Upper lobe of right lung (tissue), 1 donor: ENCODE measurements around the gene TSC1. TPM values are rescaled to one million over a fixed set of nuclear protein-coding genes. Genes with fewer than 3 reads are reported as not detected.
"Not testable (repeated sequence)": the region's sequence is repeated elsewhere in the genome, so short reads cannot be mapped to it uniquely, and the experiment has no call there.

ENCODE experiments used
- ATAC-seq: fragments of 200-7000 bp; cut with Tn5 transposase; one replicate; pipeline ENCODE4 v1.9.1; 2020; ENCODE audit warnings: mild to moderate bottlenecking, moderate library complexity
- DNase-seq: peaks from one replicate; pipeline ENCODE4 v3.0.0-alpha.2; 2020
- H3K27ac ChIP-seq: fragments of 200-600 bp; one replicate; pipeline ENCODE4 v1.8.0; 2022
- H3K27me3 ChIP-seq: fragments of 200-600 bp; one replicate; pipeline ENCODE4 v1.8.0; 2022; ENCODE audit warnings: mild to moderate bottlenecking
- H3K36me3 ChIP-seq: fragments of 200-600 bp; one replicate; pipeline ENCODE4 v1.8.0; 2022
- H3K4me1 ChIP-seq: fragments of 200-600 bp; one replicate; pipeline ENCODE4 v1.8.0; 2022
- H3K4me3 ChIP-seq: fragments of 200-600 bp; one replicate; pipeline ENCODE4 v1.8.0; 2022; ENCODE audit warnings: mild to moderate bottlenecking
- H3K9me3 ChIP-seq: fragments of 200-600 bp; one replicate; pipeline ENCODE4 v1.8.0; 2022
- intact Hi-C: fragments of 100-400 bp; cut with DNase I; formaldehyde crosslinking; loops from one replicate; pipeline ENCODE4 v1.11.0; 2022
- total RNA-seq: library from RNA; stranded (reverse); fragmentation: NEBNext Ultra II Directional; extraction: Animal tissue kit (Norgen Biotek cat#: 25700); gene quantifications from one replicate; pipeline ENCODE4 v1.2.1, GENCODE V29; 2021
- TF ChIP-seq, protein P1 (sequence below): fragments of 200-600 bp; IDR thresholded peaks from one replicate; pipeline ENCODE4 v1.8.0; 2022; ENCODE audit warnings: antibody characterized with exemption
- donor health status: DM: no; HTN: yes; CAD: no; lungs with severe emphysema.

The TSC1 gene
- total RNA-seq, 1 donor from 2014 or later: 44.9 TPM

DNA sequence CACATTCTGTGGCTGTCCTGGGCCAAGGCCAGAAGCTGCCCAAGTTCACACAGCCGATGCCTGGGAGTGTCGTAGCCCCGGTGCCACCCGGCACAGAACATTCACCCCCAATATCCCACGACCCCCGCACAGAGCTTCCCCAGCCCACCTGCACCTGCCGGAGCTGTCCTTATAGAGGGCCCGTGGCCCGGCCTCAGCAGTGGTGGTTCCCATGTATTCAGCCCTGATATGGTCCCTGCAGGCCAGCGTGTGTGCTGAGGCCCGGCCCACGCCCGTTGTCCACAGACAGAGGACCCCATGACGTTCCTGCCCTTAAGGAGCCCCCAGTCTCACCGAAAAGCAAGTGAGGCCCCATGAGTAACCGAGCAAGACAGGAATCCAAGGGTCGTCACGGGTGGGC, 28.8 kb upstream of the TSC1 start:
- Histone ChIP-seq H3K4me3 (no peak overlapping the region), H3K36me3 (no peaks in the 10 kb centered on the region), H3K27ac (no peak overlapping the region), H3K27me3 (peaks cover 9% of the 10 kb centered on the region), H3K4me1 (peaks cover 7% of the 10 kb centered on the region), H3K9me3 (no peaks in the 10 kb centered on the region)
- intact Hi-C loops: no loop called here
- ATAC-seq: no peak
- TF ChIP-seq, protein P1, sequence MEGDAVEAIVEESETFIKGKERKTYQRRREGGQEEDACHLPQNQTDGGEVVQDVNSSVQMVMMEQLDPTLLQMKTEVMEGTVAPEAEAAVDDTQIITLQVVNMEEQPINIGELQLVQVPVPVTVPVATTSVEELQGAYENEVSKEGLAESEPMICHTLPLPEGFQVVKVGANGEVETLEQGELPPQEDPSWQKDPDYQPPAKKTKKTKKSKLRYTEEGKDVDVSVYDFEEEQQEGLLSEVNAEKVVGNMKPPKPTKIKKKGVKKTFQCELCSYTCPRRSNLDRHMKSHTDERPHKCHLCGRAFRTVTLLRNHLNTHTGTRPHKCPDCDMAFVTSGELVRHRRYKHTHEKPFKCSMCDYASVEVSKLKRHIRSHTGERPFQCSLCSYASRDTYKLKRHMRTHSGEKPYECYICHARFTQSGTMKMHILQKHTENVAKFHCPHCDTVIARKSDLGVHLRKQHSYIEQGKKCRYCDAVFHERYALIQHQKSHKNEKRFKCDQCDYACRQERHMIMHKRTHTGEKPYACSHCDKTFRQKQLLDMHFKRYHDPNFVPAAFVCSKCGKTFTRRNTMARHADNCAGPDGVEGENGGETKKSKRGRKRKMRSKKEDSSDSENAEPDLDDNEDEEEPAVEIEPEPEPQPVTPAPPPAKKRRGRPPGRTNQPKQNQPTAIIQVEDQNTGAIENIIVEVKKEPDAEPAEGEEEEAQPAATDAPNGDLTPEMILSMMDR: no peak
- DNase-seq: no peak

DNA sequence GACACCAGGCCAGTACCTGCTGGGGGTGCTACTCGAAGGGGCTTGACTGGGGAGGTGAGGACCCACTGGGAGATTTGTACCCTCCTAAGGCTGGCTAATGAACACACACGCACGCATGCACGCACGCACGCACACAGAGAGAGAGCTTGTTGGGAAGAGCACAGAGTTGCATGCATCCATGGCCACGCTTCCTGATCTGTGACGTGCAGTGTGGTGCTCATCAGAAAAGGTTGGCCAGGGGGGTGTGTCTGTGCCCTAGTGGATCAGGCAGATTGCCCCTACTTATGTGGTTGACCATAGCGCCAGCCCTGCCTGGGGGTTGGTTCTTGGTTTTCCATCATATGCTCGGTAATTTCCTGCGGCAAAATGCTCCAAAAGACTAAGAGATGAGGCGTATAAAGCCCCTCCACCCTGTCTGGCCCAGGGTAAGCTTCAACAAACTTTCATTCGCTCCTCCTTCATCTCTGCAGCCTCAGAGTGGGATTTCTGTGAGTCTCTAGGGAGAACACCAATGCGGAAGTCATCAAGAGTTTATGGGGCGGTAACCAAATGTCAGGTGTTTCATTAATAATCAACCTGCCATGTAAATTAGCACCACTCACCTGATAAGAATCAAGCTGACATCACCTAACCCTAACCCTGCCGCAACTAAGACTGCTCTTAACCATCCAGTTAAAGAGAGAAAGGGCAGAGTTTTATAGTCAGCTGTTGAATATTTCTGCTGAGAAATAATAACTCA, 26.1 kb upstream of the TSC1 start:
- no peak overlapping the region for H3K4me3 ChIP-seq
- H3K9me3 ChIP-seq: no peaks in the 10 kb centered on the region
- no peaks in the 10 kb centered on the region for H3K36me3 ChIP-seq
- peak; percentile 72 for ATAC-seq
- TF ChIP-seq, protein P1: no peak
- no peak overlapping the region for H3K27ac ChIP-seq
- DNase-seq: no peak
- intact Hi-C loops: no loop called here
- H3K27me3 ChIP-seq: peaks cover 6% of the 10 kb centered on the region
- H3K4me1 ChIP-seq: peaks cover 7% of the 10 kb centered on the region

DNA sequence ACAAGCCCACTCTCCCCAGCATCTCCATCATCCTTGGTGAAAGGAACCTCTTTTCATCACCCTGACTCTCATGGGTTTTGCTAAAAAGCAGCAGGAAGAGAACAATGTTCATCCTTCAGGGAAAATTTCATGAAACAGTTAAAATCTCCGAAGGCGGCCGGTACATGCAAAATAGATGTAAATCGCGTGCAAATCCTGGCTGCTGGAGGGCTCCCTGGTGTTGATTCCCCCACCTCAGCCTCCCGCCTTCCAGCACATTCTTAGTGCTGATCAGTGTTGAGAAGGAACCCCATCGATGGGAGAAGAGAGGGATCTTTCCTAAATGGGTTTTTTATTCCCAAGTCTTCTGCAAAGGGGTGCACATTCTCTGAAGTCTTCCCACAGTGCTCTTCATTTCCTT, 25.4 kb upstream of the TSC1 start:
- Histone ChIP-seq H3K27ac (no peak overlapping the region), H3K27me3 (peaks cover 6% of the 10 kb centered on the region), H3K36me3 (no peaks in the 10 kb centered on the region), H3K4me3 (no peak overlapping the region), H3K4me1 (peaks cover 7% of the 10 kb centered on the region), H3K9me3 (no peaks in the 10 kb centered on the region)
- TF ChIP-seq, protein P1: no peak
- DNase-seq (no peak), ATAC-seq (no peak)
- intact Hi-C loops: no loop called here

DNA sequence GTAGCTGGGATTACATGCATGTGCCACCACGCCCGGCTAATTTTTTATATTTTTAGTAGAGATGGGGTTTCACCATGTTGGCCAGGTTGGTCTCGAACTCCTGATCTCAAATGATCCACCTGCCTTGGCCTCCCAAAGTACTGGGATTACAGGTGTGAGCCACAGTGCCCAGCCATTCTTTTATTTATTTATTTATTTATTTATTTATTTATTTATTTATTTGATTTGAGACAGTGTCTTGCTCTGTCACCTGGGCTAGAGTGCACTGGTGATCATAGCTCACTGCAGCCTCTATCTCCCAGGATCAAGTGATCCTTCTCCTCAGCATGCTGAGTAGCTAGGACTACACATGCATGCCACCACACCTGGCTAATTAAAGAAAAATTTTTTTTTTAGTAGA, 23.5 kb upstream of the TSC1 start:
- DNase-seq, H3K27ac ChIP-seq, H3K9me3 ChIP-seq, H3K27me3 ChIP-seq, ATAC-seq, intact Hi-C loops, H3K4me3 ChIP-seq, H3K4me1 ChIP-seq, H3K36me3 ChIP-seq: not testable (repeated sequence)

DNA sequence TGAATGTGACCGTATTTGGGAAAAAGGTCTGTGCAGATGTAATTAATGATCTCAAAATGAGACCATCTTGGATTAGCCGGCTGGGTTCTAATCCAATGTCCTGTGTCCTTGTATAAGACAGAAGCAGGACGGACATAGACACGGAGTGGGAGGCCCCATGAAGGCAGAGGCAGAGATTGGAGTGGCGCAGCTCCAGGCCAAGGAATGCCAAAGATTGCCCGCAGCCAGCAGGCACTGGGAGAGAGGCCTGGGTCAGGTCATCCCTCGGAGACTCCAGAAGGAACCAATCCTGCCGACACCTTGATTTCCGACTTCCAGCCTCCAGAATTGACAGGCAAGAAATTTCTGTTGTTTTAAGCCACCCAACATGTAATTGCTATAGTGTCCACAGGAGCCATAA, 21.1 kb upstream of the TSC1 start:
- H3K36me3 ChIP-seq: no peaks in the 10 kb centered on the region
- TF ChIP-seq, protein P1: no peak
- ATAC-seq (no peak), DNase-seq (no peak)
- intact Hi-C loops: no loop called here
- H3K27ac ChIP-seq: no peak overlapping the region
- H3K27me3 ChIP-seq: no peaks in the 10 kb centered on the region
- no peaks in the 10 kb centered on the region for H3K4me1 ChIP-seq
- H3K4me3 ChIP-seq: no peak overlapping the region
- H3K9me3 ChIP-seq: no peaks in the 10 kb centered on the region

DNA sequence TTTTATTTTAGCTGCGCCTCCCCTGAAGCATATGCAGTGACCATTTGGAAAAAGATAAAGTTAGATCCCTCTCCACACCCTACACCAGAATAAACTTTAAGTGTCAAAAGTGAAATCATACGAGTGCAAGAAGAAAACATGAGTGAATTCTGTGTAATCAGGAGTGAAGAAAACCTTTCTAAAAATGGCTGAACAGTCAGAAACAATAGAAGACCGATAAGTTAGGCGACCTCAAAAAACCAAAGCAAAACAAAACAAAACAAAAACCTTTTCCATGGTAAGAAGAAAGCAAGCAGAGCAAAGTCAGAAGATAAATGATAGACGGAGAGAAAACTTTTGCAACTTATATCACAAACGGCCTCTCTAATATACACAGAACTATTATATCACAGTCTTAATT, 16.6 kb upstream of the TSC1 start:
- Histone ChIP-seq H3K27ac (no peak overlapping the region), H3K4me1 (no peaks in the 10 kb centered on the region), H3K36me3 (no peaks in the 10 kb centered on the region), H3K27me3 (no peaks in the 10 kb centered on the region), H3K4me3 (no peak overlapping the region), H3K9me3 (no peaks in the 10 kb centered on the region)
- no peak for ATAC-seq
- intact Hi-C loops: no loop called here
- TF ChIP-seq, protein P1: no peak
- DNase-seq: no peak
